A673 (cell line): ENCODE results near the gene DISP3.

ENCODE experiments used
- EZH2 ChIP-seq: fragments of 200-600 bp; sonication (generic); IDR thresholded peaks from 2 replicates; pipeline ENCODE4 v1.6.1; 2017; ENCODE audit warnings: borderline replicate concordance, low read depth, mild to moderate bottlenecking, mixed read lengths, antibody characterized with exemption, low read length; ENCODE audit not compliant: poor library complexity, severe bottlenecking
- TF ChIP-seq, protein P1 (sequence below): fragments of 300-800, 200-600 bp; sonication (generic); conservative IDR thresholded peaks from 2 replicates; pipeline ENCODE4 v1.5.1; 2017; ENCODE audit warnings: low read depth, mild to moderate bottlenecking, antibody characterized with exemption, low read length, moderate library complexity, mixed read lengths

DNA sequence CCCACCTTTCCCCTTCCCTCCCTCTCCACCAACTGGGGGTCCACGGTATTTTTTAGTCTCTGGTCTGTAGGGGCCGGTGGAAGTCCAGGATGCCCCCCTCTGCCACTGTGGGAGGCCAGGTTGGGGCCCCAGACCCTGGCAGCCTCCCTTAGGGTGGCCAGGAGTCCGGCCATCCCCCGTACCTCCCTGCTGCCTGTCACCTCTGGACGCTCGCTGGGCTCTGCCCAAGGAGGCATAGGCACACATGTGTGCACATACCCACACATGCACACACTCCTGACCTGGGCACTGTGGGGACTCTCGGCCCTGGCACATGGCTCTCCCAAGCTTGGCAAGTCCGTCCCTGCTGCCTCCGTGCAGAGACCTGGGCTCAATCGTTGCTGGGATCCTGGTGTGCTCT is 53.0 kb downstream of the DISP3 start:
- TF ChIP-seq, protein P1, sequence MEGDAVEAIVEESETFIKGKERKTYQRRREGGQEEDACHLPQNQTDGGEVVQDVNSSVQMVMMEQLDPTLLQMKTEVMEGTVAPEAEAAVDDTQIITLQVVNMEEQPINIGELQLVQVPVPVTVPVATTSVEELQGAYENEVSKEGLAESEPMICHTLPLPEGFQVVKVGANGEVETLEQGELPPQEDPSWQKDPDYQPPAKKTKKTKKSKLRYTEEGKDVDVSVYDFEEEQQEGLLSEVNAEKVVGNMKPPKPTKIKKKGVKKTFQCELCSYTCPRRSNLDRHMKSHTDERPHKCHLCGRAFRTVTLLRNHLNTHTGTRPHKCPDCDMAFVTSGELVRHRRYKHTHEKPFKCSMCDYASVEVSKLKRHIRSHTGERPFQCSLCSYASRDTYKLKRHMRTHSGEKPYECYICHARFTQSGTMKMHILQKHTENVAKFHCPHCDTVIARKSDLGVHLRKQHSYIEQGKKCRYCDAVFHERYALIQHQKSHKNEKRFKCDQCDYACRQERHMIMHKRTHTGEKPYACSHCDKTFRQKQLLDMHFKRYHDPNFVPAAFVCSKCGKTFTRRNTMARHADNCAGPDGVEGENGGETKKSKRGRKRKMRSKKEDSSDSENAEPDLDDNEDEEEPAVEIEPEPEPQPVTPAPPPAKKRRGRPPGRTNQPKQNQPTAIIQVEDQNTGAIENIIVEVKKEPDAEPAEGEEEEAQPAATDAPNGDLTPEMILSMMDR = no peak
- no peak for TF ChIP-seq EZH2
